ENCODE measurements around the gene PRRC2A.

Gene PRRC2A

DNA sequence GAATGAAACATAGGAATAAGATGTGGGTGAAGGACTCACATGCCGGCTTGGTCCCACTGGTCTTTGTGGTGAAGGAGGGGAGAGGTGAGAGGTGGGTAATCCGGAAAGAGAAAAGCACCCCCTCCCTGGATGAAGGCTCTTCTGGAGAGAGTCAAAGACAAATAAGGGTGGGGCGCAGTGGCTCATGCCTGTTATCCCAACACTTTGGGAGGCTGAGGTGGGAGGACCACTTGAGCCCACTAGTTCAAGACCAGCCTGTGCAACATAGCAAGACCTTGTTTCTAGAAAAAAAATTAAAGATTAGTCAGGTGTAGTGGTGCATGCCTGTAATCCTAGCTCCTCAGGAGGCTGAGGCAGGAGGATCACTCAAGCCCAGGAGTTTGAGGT, 41.4 kb upstream of the PRRC2A start:
- Histone ChIP-seq H3K4me2 (ENCODE audit: low read depth, low read length) (no peak overlapping the region), H3K27me3 (replicated peaks; ENCODE audit: insufficient read depth, low read length) (peaks cover 77% of the 10 kb centered on the region), H3F3A (ENCODE audit: insufficient read depth, low read length) (no peaks in the 10 kb centered on the region)

DNA sequence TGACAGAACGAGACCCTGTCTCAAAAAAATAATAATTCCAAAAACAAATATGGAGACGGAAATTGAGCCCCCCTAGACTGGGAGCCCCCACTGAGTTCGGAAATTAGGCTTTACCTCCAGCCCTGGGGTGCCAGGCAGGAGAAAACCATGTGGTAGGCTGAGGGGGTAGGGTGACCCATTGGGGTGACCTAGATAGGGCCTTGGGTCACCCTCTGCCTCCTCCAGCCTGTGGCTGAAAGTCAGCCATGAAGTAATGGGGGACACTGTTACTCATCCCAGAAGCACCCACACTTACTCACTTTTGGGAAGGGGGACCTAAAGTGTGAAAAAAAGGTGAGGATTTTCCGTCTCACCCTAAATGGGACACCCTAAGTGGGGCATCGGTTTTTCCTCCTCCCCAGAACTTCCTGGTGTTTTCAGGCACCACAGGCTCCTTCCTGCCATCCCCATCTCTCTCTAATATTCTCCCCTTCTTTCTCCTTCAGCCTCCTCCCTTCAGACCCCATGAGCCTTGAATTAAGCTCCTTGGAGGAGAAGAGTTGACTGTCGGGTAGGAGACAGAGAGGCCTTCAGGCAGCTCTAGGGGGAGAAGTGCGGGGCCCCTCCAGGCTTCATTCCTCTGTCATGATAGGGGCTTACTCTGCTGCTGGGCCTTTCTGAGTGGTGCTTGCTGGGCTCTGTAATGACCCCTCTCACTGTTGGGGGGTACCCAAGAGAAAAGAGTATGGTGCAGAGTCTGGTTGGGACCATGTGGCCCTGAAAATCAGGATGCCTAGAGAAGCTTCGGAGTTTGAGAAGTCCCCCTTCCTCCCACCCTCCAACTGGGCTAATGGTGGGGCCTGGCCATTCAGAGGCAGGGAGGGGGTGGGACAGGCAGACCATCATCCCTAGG, 40.7 kb upstream of the PRRC2A start:
- TF ChIP-seq EZH2 (optimal IDR thresholded peaks at IDR 0.05; ENCODE audit: low read depth, low read length) (no peak), EZH2phosphoT487 (IDR thresholded peaks at IDR 0.05; ENCODE audit: low read length) (no peak)
- TF ChIP-seq, protein P1, sequence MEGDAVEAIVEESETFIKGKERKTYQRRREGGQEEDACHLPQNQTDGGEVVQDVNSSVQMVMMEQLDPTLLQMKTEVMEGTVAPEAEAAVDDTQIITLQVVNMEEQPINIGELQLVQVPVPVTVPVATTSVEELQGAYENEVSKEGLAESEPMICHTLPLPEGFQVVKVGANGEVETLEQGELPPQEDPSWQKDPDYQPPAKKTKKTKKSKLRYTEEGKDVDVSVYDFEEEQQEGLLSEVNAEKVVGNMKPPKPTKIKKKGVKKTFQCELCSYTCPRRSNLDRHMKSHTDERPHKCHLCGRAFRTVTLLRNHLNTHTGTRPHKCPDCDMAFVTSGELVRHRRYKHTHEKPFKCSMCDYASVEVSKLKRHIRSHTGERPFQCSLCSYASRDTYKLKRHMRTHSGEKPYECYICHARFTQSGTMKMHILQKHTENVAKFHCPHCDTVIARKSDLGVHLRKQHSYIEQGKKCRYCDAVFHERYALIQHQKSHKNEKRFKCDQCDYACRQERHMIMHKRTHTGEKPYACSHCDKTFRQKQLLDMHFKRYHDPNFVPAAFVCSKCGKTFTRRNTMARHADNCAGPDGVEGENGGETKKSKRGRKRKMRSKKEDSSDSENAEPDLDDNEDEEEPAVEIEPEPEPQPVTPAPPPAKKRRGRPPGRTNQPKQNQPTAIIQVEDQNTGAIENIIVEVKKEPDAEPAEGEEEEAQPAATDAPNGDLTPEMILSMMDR (IDR thresholded peaks at IDR 0.05; ENCODE audit: low read length), result no peak
- no peaks in the 10 kb centered on the region for H3K79me2 ChIP-seq (ENCODE audit: low read length)
- peaks cover 71% of the 10 kb centered on the region for H3K27me3 ChIP-seq (replicated peaks; ENCODE audit: insufficient read depth, low read length)
- no peak overlapping the region for H3K27ac ChIP-seq (ENCODE audit: low read length)
- no peaks in the 10 kb centered on the region for H3K9me2 ChIP-seq (replicated peaks; ENCODE audit: insufficient read depth, low read length)
- H3K36me3 ChIP-seq (replicated peaks; ENCODE audit: insufficient read depth, low read length), result no peaks in the 10 kb centered on the region
- no peaks in the 10 kb centered on the region for H4K20me1 ChIP-seq (ENCODE audit: insufficient read depth, low read length)
- no peak overlapping the region for H2AFZ ChIP-seq (ENCODE audit: low read length)
- no peaks in the 10 kb centered on the region for H3K9me3 ChIP-seq (replicated peaks; ENCODE audit: insufficient read depth, low read length)
- no peak overlapping the region for H3K9ac ChIP-seq (ENCODE audit: low read length)
- no peak overlapping the region for H3K4me3 ChIP-seq (ENCODE audit: low read length)
- no peak overlapping the region for H3K4me2 ChIP-seq (ENCODE audit: low read depth, low read length)
- peaks cover 19% of the 10 kb centered on the region for H3K4me1 ChIP-seq (ENCODE audit: low read length)
- no peaks in the 10 kb centered on the region for H3F3A ChIP-seq (ENCODE audit: insufficient read depth, low read length)
- no peak for DNase-seq

More for the DNA sequence above, 41.4 kb upstream of the PRRC2A start:
- Histone ChIP-seq H3K9me3 (replicated peaks; ENCODE audit: insufficient read depth, low read length) (no peaks in the 10 kb centered on the region), H4K20me1 (ENCODE audit: insufficient read depth, low read length) (no peaks in the 10 kb centered on the region), H3K79me2 (ENCODE audit: low read length) (no peaks in the 10 kb centered on the region), H3K36me3 (replicated peaks; ENCODE audit: insufficient read depth, low read length) (no peaks in the 10 kb centered on the region), H3K27ac (ENCODE audit: low read length) (no peak overlapping the region), H3K9ac (ENCODE audit: low read length) (no peak overlapping the region), H3K4me1 (ENCODE audit: low read length) (peaks cover 19% of the 10 kb centered on the region), H2AFZ (ENCODE audit: low read length) (no peak overlapping the region), H3K4me3 (ENCODE audit: low read length) (no peak overlapping the region), H3K9me2 (replicated peaks; ENCODE audit: insufficient read depth, low read length) (no peaks in the 10 kb centered on the region)
- TF ChIP-seq EZH2 (optimal IDR thresholded peaks at IDR 0.05; ENCODE audit: low read depth, low read length) (no peak), EZH2phosphoT487 (IDR thresholded peaks at IDR 0.05; ENCODE audit: low read length) (no peak)
- TF ChIP-seq, protein P1 (IDR thresholded peaks at IDR 0.05; ENCODE audit: low read length), result no peak
- DNase-seq, result no peak

DNA sequence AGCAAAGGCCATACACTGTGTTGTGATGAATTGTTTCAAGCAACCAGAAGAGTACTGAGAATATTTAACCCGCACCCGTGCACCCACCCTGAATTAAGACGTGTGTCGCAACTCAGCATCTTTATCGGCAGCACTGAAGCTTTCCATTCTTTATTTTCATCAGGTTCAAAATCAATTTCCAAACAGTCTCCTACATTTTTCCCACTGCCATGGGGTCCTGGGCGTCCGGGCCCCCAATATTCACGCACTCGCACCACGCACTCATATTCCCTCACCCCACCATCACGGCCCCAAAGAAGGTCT, 40.1 kb upstream of the PRRC2A start:
- no peaks in the 10 kb centered on the region for H3F3A ChIP-seq (ENCODE audit: insufficient read depth, low read length)
- TF ChIP-seq, protein P1 (IDR thresholded peaks at IDR 0.05; ENCODE audit: low read length), result no peak
- TF ChIP-seq EZH2 (optimal IDR thresholded peaks at IDR 0.05; ENCODE audit: low read depth, low read length), result no peak
- TF ChIP-seq EZH2phosphoT487 (IDR thresholded peaks at IDR 0.05; ENCODE audit: low read length), result no peak
- no peaks in the 10 kb centered on the region for H4K20me1 ChIP-seq (ENCODE audit: insufficient read depth, low read length)
- peak overlapping the region; percentile 93 for H2AFZ ChIP-seq (ENCODE audit: low read length)
- no peaks in the 10 kb centered on the region for H3K36me3 ChIP-seq (replicated peaks; ENCODE audit: insufficient read depth, low read length)
- peaks cover 65% of the 10 kb centered on the region for H3K27me3 ChIP-seq (replicated peaks; ENCODE audit: insufficient read depth, low read length)
- no peaks in the 10 kb centered on the region for H3K9me2 ChIP-seq (replicated peaks; ENCODE audit: insufficient read depth, low read length)
- H3K79me2 ChIP-seq (ENCODE audit: low read length), result no peaks in the 10 kb centered on the region
- H3K4me3 ChIP-seq (ENCODE audit: low read length), result peak overlapping the region; percentile 66
- no peak overlapping the region; the same call in 1 of the 2 replicates for H3K9ac ChIP-seq (ENCODE audit: low read length)
- H3K4me2 ChIP-seq (ENCODE audit: low read depth, low read length), result peak overlapping the region; percentile 99
- no peaks in the 10 kb centered on the region for H3K9me3 ChIP-seq (replicated peaks; ENCODE audit: insufficient read depth, low read length)
- DNase-seq, result no peak
- H3K4me1 ChIP-seq (ENCODE audit: low read length), result peaks cover 19% of the 10 kb centered on the region
- no peak overlapping the region for H3K27ac ChIP-seq (ENCODE audit: low read length)
